Type B pancreatic cell (in vitro differentiated cells): Measurements from ENCODE around the gene CDYL2. TPM values are rescaled to one million over a fixed set of nuclear protein-coding genes. Genes with fewer than 3 reads are reported as not detected.

ENCODE experiments used
- DNase-seq: peaks from one replicate; pipeline ENCODE4 v3.0.0; 2021; ENCODE audit warnings: mixed read lengths; ENCODE audit not compliant: unreplicated experiment; ENCODE audit errors: extremely low spot score
- H3K27ac Mint-ChIP-seq: 2 replicates; pipeline ENCODE4 v1.8.0; 2021; ENCODE audit warnings: mild to moderate bottlenecking, mixed read lengths
- H3K27me3 Mint-ChIP-seq: 2 replicates; pipeline ENCODE4 v1.8.0; 2021; ENCODE audit warnings: mixed read lengths
- H3K36me3 Mint-ChIP-seq: 2 replicates; pipeline ENCODE4 v1.8.0; 2021; ENCODE audit warnings: mixed read lengths
- H3K4me1 Mint-ChIP-seq: one replicate; pipeline ENCODE4 v1.8.0; 2021; ENCODE audit warnings: mixed read lengths; ENCODE audit not compliant: unreplicated experiment
- H3K4me3 Mint-ChIP-seq: 2 replicates; pipeline ENCODE4 v1.8.0; 2021; ENCODE audit warnings: mild to moderate bottlenecking, mixed read lengths
- H3K9me3 Mint-ChIP-seq: 2 replicates; pipeline ENCODE4 v1.8.0; 2021; ENCODE audit warnings: mixed read lengths
- total RNA-seq: library from RNA; stranded (reverse); gene quantifications from 2 replicates; pipeline ENCODE4 v1.2.1, GENCODE V29; 2021; ENCODE audit warnings: low replicate concordance
- TF ChIP-seq, protein P1 (sequence below): fragments of 200-600 bp; sonication (generic); conservative IDR thresholded peaks from 2 replicates; pipeline ENCODE4 v1.5.0; 2021; ENCODE audit warnings: antibody characterized with exemption, mild to moderate bottlenecking

Gene CDYL2
- total RNA-seq, 1 donor from 2014 or later, result 8.2 TPM

DNA sequence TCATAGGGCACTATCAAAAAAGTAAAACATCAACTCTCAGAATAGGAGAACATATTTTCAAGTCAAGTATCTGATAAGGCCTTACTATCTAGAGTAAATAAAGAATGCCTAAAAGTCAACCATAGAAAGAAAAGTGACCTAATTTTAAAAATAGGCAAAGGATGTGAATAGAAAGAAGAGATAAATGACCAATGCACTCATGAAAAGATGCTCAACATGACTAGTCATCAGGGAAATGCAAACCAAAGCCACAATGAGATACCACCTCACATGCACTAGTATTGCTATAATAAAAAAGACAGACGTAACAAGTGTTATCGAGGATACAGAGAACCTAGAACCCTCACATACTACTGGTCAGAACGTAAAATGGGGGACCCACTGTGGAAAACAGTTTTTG is 172.8 kb downstream of the CDYL2 start:
- H3K27me3 Mint-ChIP-seq, result no peaks in the 10 kb centered on the region
- H3K4me1 Mint-ChIP-seq, result no peaks in the 10 kb centered on the region
- DNase-seq, result no peak
- H3K36me3 Mint-ChIP-seq, result no peaks in the 10 kb centered on the region
- TF ChIP-seq, protein P1, sequence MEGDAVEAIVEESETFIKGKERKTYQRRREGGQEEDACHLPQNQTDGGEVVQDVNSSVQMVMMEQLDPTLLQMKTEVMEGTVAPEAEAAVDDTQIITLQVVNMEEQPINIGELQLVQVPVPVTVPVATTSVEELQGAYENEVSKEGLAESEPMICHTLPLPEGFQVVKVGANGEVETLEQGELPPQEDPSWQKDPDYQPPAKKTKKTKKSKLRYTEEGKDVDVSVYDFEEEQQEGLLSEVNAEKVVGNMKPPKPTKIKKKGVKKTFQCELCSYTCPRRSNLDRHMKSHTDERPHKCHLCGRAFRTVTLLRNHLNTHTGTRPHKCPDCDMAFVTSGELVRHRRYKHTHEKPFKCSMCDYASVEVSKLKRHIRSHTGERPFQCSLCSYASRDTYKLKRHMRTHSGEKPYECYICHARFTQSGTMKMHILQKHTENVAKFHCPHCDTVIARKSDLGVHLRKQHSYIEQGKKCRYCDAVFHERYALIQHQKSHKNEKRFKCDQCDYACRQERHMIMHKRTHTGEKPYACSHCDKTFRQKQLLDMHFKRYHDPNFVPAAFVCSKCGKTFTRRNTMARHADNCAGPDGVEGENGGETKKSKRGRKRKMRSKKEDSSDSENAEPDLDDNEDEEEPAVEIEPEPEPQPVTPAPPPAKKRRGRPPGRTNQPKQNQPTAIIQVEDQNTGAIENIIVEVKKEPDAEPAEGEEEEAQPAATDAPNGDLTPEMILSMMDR, result no peak
- H3K27ac Mint-ChIP-seq, result no peak overlapping the region
- H3K9me3 Mint-ChIP-seq, result peaks cover 4% of the 10 kb centered on the region
- no peak overlapping the region for H3K4me3 Mint-ChIP-seq

GRCh38 chr16:80628254-80628653 is 176.1 kb downstream of the CDYL2 start:
- no peaks in the 10 kb centered on the region for H3K4me1 Mint-ChIP-seq
- H3K36me3 Mint-ChIP-seq, result no peaks in the 10 kb centered on the region
- peaks cover 5% of the 10 kb centered on the region for H3K9me3 Mint-ChIP-seq
- TF ChIP-seq, protein P1, result no peak
- DNase-seq, result no peak
- no peak overlapping the region for H3K27ac Mint-ChIP-seq
- H3K4me3 Mint-ChIP-seq, result no peak overlapping the region
- H3K27me3 Mint-ChIP-seq, result no peaks in the 10 kb centered on the region

DNA sequence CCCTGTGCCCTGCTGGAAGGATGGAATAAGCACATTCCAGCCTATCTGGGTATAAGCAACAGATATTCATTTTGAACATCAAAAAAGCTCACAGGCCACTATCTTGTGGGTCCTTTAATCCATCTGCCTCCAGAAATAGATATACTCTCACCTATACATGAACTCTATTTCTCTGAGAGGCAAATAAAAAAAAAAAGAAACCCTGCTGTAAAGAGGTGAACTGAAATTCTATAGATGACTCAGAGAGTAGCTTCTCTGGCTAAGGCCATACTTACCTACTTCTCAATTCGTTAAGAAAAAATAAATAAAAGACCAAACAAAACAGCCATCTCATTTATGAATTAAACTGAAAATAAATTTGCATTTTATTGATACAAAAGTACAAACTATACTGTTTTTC is 177.3 kb downstream of the CDYL2 start:
- Mint-ChIP-seq H3K36me3 (no peaks in the 10 kb centered on the region), H3K27me3 (no peaks in the 10 kb centered on the region), H3K4me3 (no peak overlapping the region), H3K4me1 (no peaks in the 10 kb centered on the region), H3K27ac (no peak overlapping the region), H3K9me3 (peaks cover 5% of the 10 kb centered on the region)
- TF ChIP-seq, protein P1, result no peak
- no peak for DNase-seq

GRCh38 chr16:80623376-80623775 is 181.0 kb downstream of the CDYL2 start:
- no peak overlapping the region for H3K4me3 Mint-ChIP-seq
- no peaks in the 10 kb centered on the region for H3K36me3 Mint-ChIP-seq
- no peak for DNase-seq
- TF ChIP-seq, protein P1, result no peak
- H3K4me1 Mint-ChIP-seq, result no peaks in the 10 kb centered on the region
- H3K27me3 Mint-ChIP-seq, result no peaks in the 10 kb centered on the region
- no peak overlapping the region for H3K27ac Mint-ChIP-seq
- peaks cover 5% of the 10 kb centered on the region for H3K9me3 Mint-ChIP-seq

GRCh38 chr16:80622007-80622406 is 182.4 kb downstream of the CDYL2 start:
- no peaks in the 10 kb centered on the region for H3K4me1 Mint-ChIP-seq
- no peak for DNase-seq
- H3K27me3 Mint-ChIP-seq, result no peaks in the 10 kb centered on the region
- H3K27ac Mint-ChIP-seq, result no peak overlapping the region
- no peak overlapping the region for H3K4me3 Mint-ChIP-seq
- no peaks in the 10 kb centered on the region for H3K36me3 Mint-ChIP-seq
- TF ChIP-seq, protein P1, result no peak
- H3K9me3 Mint-ChIP-seq, result peaks cover 5% of the 10 kb centered on the region
